Ishikawa (cell line): Measurements from ENCODE around the gene TAF15.

Experiments used
- CEBPB ChIP-seq: IDR thresholded peaks from 2 replicates; pipeline ENCODE4 v1.6.1; 2012
- CREB1 ChIP-seq: IDR thresholded peaks from 2 replicates; pipeline ENCODE4 v1.6.1; 2012; ENCODE audit warnings: low read depth
- EGR1 ChIP-seq: IDR thresholded peaks from 2 replicates; pipeline ENCODE4 v1.6.1; 2012
- EP300 ChIP-seq: IDR thresholded peaks from 2 replicates; pipeline ENCODE4 v1.6.1; 2012; ENCODE audit warnings: borderline replicate concordance
- FOXM1 ChIP-seq: IDR thresholded peaks from 2 replicates; pipeline ENCODE4 v1.6.1; 2012; ENCODE audit warnings: low read depth, borderline replicate concordance
- MAX ChIP-seq: IDR thresholded peaks from 2 replicates; pipeline ENCODE4 v1.6.1; 2012
- NFIC ChIP-seq: IDR thresholded peaks from 2 replicates; pipeline ENCODE4 v1.6.1; 2012
- RAD21 ChIP-seq: IDR thresholded peaks from 2 replicates; pipeline ENCODE4 v1.6.1; 2012; ENCODE audit warnings: low read depth
- REST ChIP-seq: IDR thresholded peaks from 2 replicates; pipeline ENCODE4 v1.6.1; 2012; ENCODE audit warnings: low read depth, mild to moderate bottlenecking
- TAF1 ChIP-seq: IDR thresholded peaks from 2 replicates; pipeline ENCODE4 v1.6.1; 2012; ENCODE audit warnings: low read depth, mild to moderate bottlenecking
- TCF12 ChIP-seq: IDR thresholded peaks from 2 replicates; pipeline ENCODE4 v1.6.1; 2012; ENCODE audit warnings: low read depth
- TEAD4 ChIP-seq: IDR thresholded peaks from 2 replicates; pipeline ENCODE4 v1.6.1; 2012
- USF1 ChIP-seq: IDR thresholded peaks from 2 replicates; pipeline ENCODE4 v1.6.1; 2012
- YY1 ChIP-seq: IDR thresholded peaks from 2 replicates; pipeline ENCODE4 v1.6.1; 2012; ENCODE audit warnings: low read depth
- ZBTB7A ChIP-seq: IDR thresholded peaks from 2 replicates; pipeline ENCODE4 v1.6.1; 2012; ENCODE audit warnings: low read depth

TAF15 gene

GRCh38 chr17:35816723-35817122, 7.4 kb downstream of the TAF15 start:
- TF ChIP-seq TAF1 (no peak), EGR1 (no peak), RAD21 (no peak), TEAD4 (no peak), MAX (no peak)

- no peak for TF ChIP-seq MAX
- TF ChIP-seq REST, result no peak
- TF ChIP-seq USF1, result no peak
- no peak for TF ChIP-seq TCF12
Observed at GRCh38 chr17:35817196-35817595, 7.9 kb downstream of the TAF15 start.

- TF ChIP-seq MAX, result no peak
Observed at GRCh38 chr17:35819455-35819854, 10.2 kb downstream of the TAF15 start.

GRCh38 chr17:35821308-35821707, 12.0 kb downstream of the TAF15 start:
- no peak for TF ChIP-seq RAD21
- TF ChIP-seq REST, result no peak
- no peak for TF ChIP-seq EGR1
- TF ChIP-seq CEBPB, result no peak
- TF ChIP-seq YY1, result no peak
- no peak for TF ChIP-seq NFIC
- no peak for TF ChIP-seq TAF1
- TF ChIP-seq TEAD4, result no peak
- no peak for TF ChIP-seq EP300
- TF ChIP-seq USF1, result no peak
- no peak for TF ChIP-seq MAX
- TF ChIP-seq TCF12, result no peak
- no peak for TF ChIP-seq ZBTB7A

- TF ChIP-seq TAF1 (no peak), USF1 (no peak), TEAD4 (no peak), MAX (no peak), NFIC (no peak), REST (no peak), TCF12 (no peak), EGR1 (no peak), FOXM1 (no peak), EP300 (no peak), YY1 (no peak), ZBTB7A (no peak), CEBPB (no peak), RAD21 (no peak), CREB1 (no peak)
Observed at GRCh38 chr17:35825206-35825605, 15.9 kb downstream of the TAF15 start.
